ENCODE results near the gene LLPH.
"Not testable (repeated sequence)": the region's sequence is repeated elsewhere in the genome, so short reads cannot be mapped to it uniquely, and the experiment has no call there.

Gene LLPH

GRCh38 chr12:66130267-66131066 is at the start of gene LLPH:
LLPH (minus strand) TSS chr12:66130750; CDS start chr12:66129106, 1,644 bp downstream.
- DNase-seq = peak; percentile 87

- no peak for DNase-seq
Observed at GRCh38 chr12:66176105-66176900, 45.8 kb upstream of the LLPH start.

GRCh38 chr12:66174391-66175325 is 44.1 kb upstream of the LLPH start:
- DNase-seq = not testable (repeated sequence)

- no peak for DNase-seq
Observed at GRCh38 chr12:66170606-66171005, 40.1 kb upstream of the LLPH start.

GRCh38 chr12:66169221-66170170 is 38.9 kb upstream of the LLPH start, which contains the start of gene TMBIM4:
TMBIM4 (minus strand) TSS chr12:66169996; CDS start chr12:66169951, 45 bp downstream.
- peak; percentile 92 for DNase-seq

- no peak for DNase-seq
Observed at GRCh38 chr12:66168410-66168809, 37.9 kb upstream of the LLPH start.

GRCh38 chr12:66166561-66166960 is 36.0 kb upstream of the LLPH start:
- no peak for DNase-seq

- DNase-seq = no peak
Observed at GRCh38 chr12:66165141-66165540, 34.6 kb upstream of the LLPH start.

GRCh38 chr12:66164349-66164821 is 33.8 kb upstream of the LLPH start:
- DNase-seq = peak; percentile 20

- DNase-seq = no peak
Observed at GRCh38 chr12:66163289-66163688, 32.7 kb upstream of the LLPH start.

GRCh38 chr12:66162701-66163100 is 32.2 kb upstream of the LLPH start:
- DNase-seq = no peak

GRCh38 chr12:66160704-66161103 is 30.2 kb upstream of the LLPH start:
- no peak for DNase-seq

- no peak for DNase-seq
Observed at GRCh38 chr12:66159123-66159522, 28.6 kb upstream of the LLPH start.

GRCh38 chr12:66156654-66157053 is 26.1 kb upstream of the LLPH start:
- no peak for DNase-seq

- DNase-seq = no peak
Observed at GRCh38 chr12:66154776-66155175, 24.2 kb upstream of the LLPH start.

- peak; percentile 40 for DNase-seq
Observed at GRCh38 chr12:66152732-66153131, 22.2 kb upstream of the LLPH start.

GRCh38 chr12:66149702-66150398 is 19.3 kb upstream of the LLPH start:
- DNase-seq = no peak

- DNase-seq = peak; percentile 74
Observed at GRCh38 chr12:66144791-66145754, 14.5 kb upstream of the LLPH start.

GRCh38 chr12:66143868-66144267 is 13.3 kb upstream of the LLPH start:
- no peak for DNase-seq

- DNase-seq = no peak
Observed at GRCh38 chr12:66142826-66143225, 12.3 kb upstream of the LLPH start.
